Stomach smooth muscle (tissue), 2 donors: ENCODE results near the gene SH3BP4.

Experiments used
- H3K27ac ChIP-seq: one replicate; pipeline ENCODE4 v1.7.0; 2013; ENCODE audit warnings: mild to moderate bottlenecking, low read length, inconsistent platforms
- H3K27me3 ChIP-seq, 2 donors: one replicate each; pipeline ENCODE4 v1.7.0; 2013; ENCODE audit warnings: low read length in 2 of 2; ENCODE audit not compliant: insufficient read depth in 2 of 2, control insufficient read depth in 1 of 2
- H3K36me3 ChIP-seq, 2 donors: one replicate each; pipeline ENCODE4 v1.7.0; 2013; ENCODE audit warnings: low read length in 2 of 2; ENCODE audit not compliant: control insufficient read depth in 2 of 2, insufficient read depth in 2 of 2
- H3K4me1 ChIP-seq: one replicate; pipeline ENCODE4 v1.7.0; 2013; ENCODE audit warnings: low read length; ENCODE audit not compliant: control insufficient read depth, insufficient read depth
- H3K4me3 ChIP-seq, 2 donors: one replicate each; pipeline ENCODE4 v1.7.0; 2013; ENCODE audit warnings: low read length in 2 of 2
- H3K9ac ChIP-seq, 2 donors: one replicate each; pipeline ENCODE4 v1.7.0; 2013; ENCODE audit warnings: low read length in 2 of 2, mild to moderate bottlenecking in 1 of 2
- H3K9me3 ChIP-seq, 2 donors: one replicate each; pipeline ENCODE4 v1.7.0; 2013; ENCODE audit warnings: low read length in 2 of 2; ENCODE audit not compliant: control insufficient read depth in 2 of 2
- donor health status: healthy.
- donor health status: Pancreatic carcinoma.

The SH3BP4 gene

GRCh38 chr2:235024191-235024860 lies 72.5 kb downstream of the SH3BP4 start:
- Histone ChIP-seq H3K4me1 (peaks cover 8% of the 10 kb centered on the region), H3K9ac (no peak overlapping the region), H3K36me3 (no peaks in the 10 kb centered on the region), H3K27me3 (no peaks in the 10 kb centered on the region), H3K9me3 (no peaks in the 10 kb centered on the region), H3K27ac (no peak overlapping the region), H3K4me3 (no peak overlapping the region)

- Histone ChIP-seq H3K4me3 (no peak overlapping the region), H3K27me3 (no peaks in the 10 kb centered on the region), H3K27ac (no peak overlapping the region), H3K36me3 (no peaks in the 10 kb centered on the region), H3K9ac (no peak overlapping the region), H3K9me3 (no peaks in the 10 kb centered on the region), H3K4me1 (peaks cover 13% of the 10 kb centered on the region)
These were observed 73.3 kb downstream of the SH3BP4 start for GRCh38 chr2:235024931-235025773.

GRCh38 chr2:235025800-235026536 lies 74.2 kb downstream of the SH3BP4 start:
- no peak overlapping the region for H3K4me3 ChIP-seq
- H3K9me3 ChIP-seq, result no peaks in the 10 kb centered on the region
- no peak overlapping the region for H3K27ac ChIP-seq
- H3K36me3 ChIP-seq, result no peaks in the 10 kb centered on the region
- peaks cover 16% of the 10 kb centered on the region for H3K4me1 ChIP-seq
- H3K27me3 ChIP-seq, result no peaks in the 10 kb centered on the region
- no peak overlapping the region for H3K9ac ChIP-seq

- Histone ChIP-seq H3K36me3 (no peaks in the 10 kb centered on the region), H3K4me3 (no peak overlapping the region), H3K9me3 (no peaks in the 10 kb centered on the region), H3K9ac (no peak overlapping the region), H3K27ac (no peak overlapping the region), H3K27me3 (no peaks in the 10 kb centered on the region), H3K4me1 (peaks cover 16% of the 10 kb centered on the region)
These were observed 75.1 kb downstream of the SH3BP4 start for GRCh38 chr2:235026649-235027557.

GRCh38 chr2:235027558-235028214 lies 75.9 kb downstream of the SH3BP4 start:
- H3K4me1 ChIP-seq, result peaks cover 16% of the 10 kb centered on the region
- H3K27ac ChIP-seq, result no peak overlapping the region
- no peak overlapping the region for H3K9ac ChIP-seq
- no peaks in the 10 kb centered on the region for H3K36me3 ChIP-seq
- H3K27me3 ChIP-seq, result no peaks in the 10 kb centered on the region
- no peaks in the 10 kb centered on the region for H3K9me3 ChIP-seq
- no peak overlapping the region for H3K4me3 ChIP-seq

GRCh38 chr2:235028646-235029045 lies 76.8 kb downstream of the SH3BP4 start:
- H3K4me3 ChIP-seq, result no peak overlapping the region
- peaks cover 16% of the 10 kb centered on the region for H3K4me1 ChIP-seq
- no peaks in the 10 kb centered on the region for H3K27me3 ChIP-seq
- no peak overlapping the region for H3K27ac ChIP-seq
- H3K36me3 ChIP-seq, result no peaks in the 10 kb centered on the region
- no peaks in the 10 kb centered on the region for H3K9me3 ChIP-seq
- H3K9ac ChIP-seq, result no peak overlapping the region

GRCh38 chr2:235029054-235029453 lies 77.2 kb downstream of the SH3BP4 start:
- H3K4me1 ChIP-seq, result peaks cover 16% of the 10 kb centered on the region
- no peak overlapping the region for H3K4me3 ChIP-seq
- no peaks in the 10 kb centered on the region for H3K36me3 ChIP-seq
- H3K9me3 ChIP-seq, result no peaks in the 10 kb centered on the region
- H3K27me3 ChIP-seq, result no peaks in the 10 kb centered on the region
- H3K27ac ChIP-seq, result no peak overlapping the region
- no peak overlapping the region for H3K9ac ChIP-seq

GRCh38 chr2:235030126-235030525 lies 78.3 kb downstream of the SH3BP4 start:
- Histone ChIP-seq H3K4me1 (peaks cover 16% of the 10 kb centered on the region), H3K27me3 (no peaks in the 10 kb centered on the region), H3K9me3 (no peaks in the 10 kb centered on the region), H3K36me3 (peaks cover 0 to 2% of the 10 kb centered on the region in 2 donors), H3K4me3 (no peak overlapping the region), H3K9ac (no peak overlapping the region), H3K27ac (no peak overlapping the region)

GRCh38 chr2:235030936-235031335 lies 79.1 kb downstream of the SH3BP4 start:
- H3K36me3 ChIP-seq, result peaks cover 0 to 2% of the 10 kb centered on the region in 2 donors
- H3K27ac ChIP-seq, result no peak overlapping the region
- no peak overlapping the region for H3K9ac ChIP-seq
- H3K4me3 ChIP-seq, result no peak overlapping the region
- H3K9me3 ChIP-seq, result no peaks in the 10 kb centered on the region
- no peaks in the 10 kb centered on the region for H3K27me3 ChIP-seq
- peaks cover 15% of the 10 kb centered on the region for H3K4me1 ChIP-seq
